Mucosa of rectum (tissue), 2 donors: ENCODE measurements around the gene RAB14.

Experiments used
- H3K27ac ChIP-seq, 2 donors: one replicate each; pipeline ENCODE4 v1.7.0; 2013; ENCODE audit warnings: inconsistent platforms in 2 of 2, low read depth in 2 of 2, low read length in 2 of 2
- H3K27me3 ChIP-seq, 2 donors: one replicate each; pipeline ENCODE4 v1.7.0; 2013; ENCODE audit warnings: low read length in 2 of 2; ENCODE audit not compliant: control insufficient read depth in 2 of 2, insufficient read depth in 2 of 2
- H3K36me3 ChIP-seq, 2 donors: one replicate each; pipeline ENCODE4 v1.7.0; 2013; ENCODE audit warnings: low read length in 2 of 2; ENCODE audit not compliant: control insufficient read depth in 2 of 2, insufficient read depth in 2 of 2
- H3K4me1 ChIP-seq, 2 donors: one replicate each; pipeline ENCODE4 v1.7.0; 2013; ENCODE audit warnings: low read length in 2 of 2, mild to moderate bottlenecking in 1 of 2; ENCODE audit not compliant: control insufficient read depth in 2 of 2, insufficient read depth in 2 of 2
- H3K4me3 ChIP-seq, 2 donors: one replicate each; pipeline ENCODE4 v1.7.0; 2013; ENCODE audit warnings: low read length in 2 of 2
- H3K9ac ChIP-seq, 2 donors: one replicate each; pipeline ENCODE4 v1.7.0; 2013; ENCODE audit warnings: low read length in 2 of 2, low read depth in 1 of 2, mild to moderate bottlenecking in 1 of 2
- H3K9me3 ChIP-seq, 2 donors: one replicate each; pipeline ENCODE4 v1.7.0; 2013; ENCODE audit warnings: low read length in 2 of 2; ENCODE audit not compliant: control insufficient read depth in 2 of 2
- donor health status: healthy.
- donor health status: Normal muscosa, but diverticular disease.

The RAB14 gene

DNA sequence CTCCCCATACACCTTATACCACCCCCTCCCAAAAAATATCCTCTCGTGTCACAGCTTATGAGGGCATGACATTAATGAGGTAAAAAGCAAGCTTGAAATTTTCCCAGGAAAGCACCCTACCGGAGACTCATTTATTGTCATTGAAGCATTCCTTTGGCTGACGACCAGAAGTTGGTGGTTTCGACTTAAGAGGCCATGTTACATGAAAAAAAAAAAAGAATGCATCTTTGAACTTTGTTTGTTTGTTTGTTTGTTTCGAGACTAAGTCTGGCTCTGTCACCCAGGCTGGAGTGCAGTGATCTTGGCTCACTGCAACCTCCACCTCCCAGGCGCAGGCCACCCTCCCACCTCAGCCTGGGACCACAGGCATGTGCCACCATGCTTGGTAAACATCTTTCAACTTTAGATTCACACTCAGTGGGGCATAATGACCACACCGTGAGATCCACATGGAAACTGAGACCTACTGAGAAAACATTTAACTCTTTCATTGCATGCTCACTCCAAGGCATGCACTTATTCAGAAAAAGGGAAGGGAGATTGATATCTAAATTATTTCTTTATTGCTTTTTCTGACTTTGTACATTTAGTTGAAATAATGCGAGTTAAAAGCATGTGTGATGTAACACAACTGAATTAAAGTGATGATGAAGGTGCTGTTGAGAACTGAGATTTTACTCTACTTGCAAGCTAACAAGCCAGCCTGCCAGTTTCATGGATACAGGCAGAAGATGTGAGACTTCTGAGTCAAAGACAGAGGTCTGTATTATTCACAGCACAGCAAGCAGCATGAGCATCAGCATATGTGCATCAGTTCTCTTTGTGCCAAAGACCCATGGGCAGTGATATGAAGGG lies 5.1 kb upstream of the RAB14 start:
- no peaks in the 10 kb centered on the region for H3K36me3 ChIP-seq
- no peak overlapping the region for H3K4me3 ChIP-seq
- no peaks in the 10 kb centered on the region for H3K27me3 ChIP-seq
- no peak overlapping the region for H3K9ac ChIP-seq
- H3K27ac ChIP-seq: peak overlapping the region in 1 of 2 donors; percentile 12
- H3K9me3 ChIP-seq: no peaks in the 10 kb centered on the region
- peaks cover 5 to 7% of the 10 kb centered on the region in 2 donors for H3K4me1 ChIP-seq

DNA sequence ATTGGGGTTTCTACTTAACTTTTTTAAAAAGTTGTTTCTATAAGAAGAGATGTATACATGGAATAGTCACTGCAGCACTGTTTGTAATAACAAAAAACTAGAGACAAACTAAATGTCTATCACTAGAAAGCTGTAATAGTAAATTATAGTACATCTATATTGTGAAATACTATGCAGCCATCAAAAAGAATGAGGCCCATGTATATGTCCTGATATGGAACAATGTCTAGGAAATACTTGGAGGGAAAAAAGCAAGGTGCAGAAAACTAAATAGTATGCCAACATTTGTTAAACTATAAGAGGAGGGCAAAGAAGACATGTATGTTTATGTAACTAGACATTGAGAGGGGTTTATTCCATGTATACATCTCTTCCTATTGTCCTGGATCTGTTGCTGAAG lies 2.9 kb upstream of the RAB14 start:
- no peak overlapping the region for H3K9ac ChIP-seq

DNA sequence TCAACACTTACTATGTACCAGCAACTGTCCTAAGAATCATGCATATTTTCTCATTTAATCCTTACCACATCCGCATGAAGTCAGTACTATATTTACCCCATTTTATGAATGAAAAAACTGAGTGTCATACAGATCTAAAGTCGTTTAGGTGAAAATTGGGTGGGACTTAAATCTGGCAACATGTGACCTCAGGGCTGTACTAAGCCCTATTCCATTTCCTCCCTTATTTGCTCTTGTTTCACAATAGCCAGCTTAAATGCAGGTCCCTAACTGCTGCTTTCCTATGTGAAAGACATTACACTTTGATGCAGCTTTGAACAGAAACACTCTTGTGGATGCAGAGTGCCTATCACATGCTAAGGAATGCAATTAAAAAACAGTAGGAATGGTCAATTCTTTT lies 2.5 kb upstream of the RAB14 start:
- Histone ChIP-seq H3K4me3 (no peak overlapping the region), H3K9ac (no peak overlapping the region), H3K9me3 (no peaks in the 10 kb centered on the region), H3K4me1 (peaks cover 21 to 22% of the 10 kb centered on the region in 2 donors), H3K27me3 (no peaks in the 10 kb centered on the region), H3K27ac (no peak overlapping the region), H3K36me3 (no peaks in the 10 kb centered on the region)

More for the DNA sequence above, 2.9 kb upstream of the RAB14 start:
- Histone ChIP-seq H3K27ac (no peak overlapping the region), H3K27me3 (no peaks in the 10 kb centered on the region), H3K4me3 (no peak overlapping the region), H3K9me3 (no peaks in the 10 kb centered on the region), H3K4me1 (peaks cover 16 to 17% of the 10 kb centered on the region in 2 donors), H3K36me3 (no peaks in the 10 kb centered on the region)

DNA sequence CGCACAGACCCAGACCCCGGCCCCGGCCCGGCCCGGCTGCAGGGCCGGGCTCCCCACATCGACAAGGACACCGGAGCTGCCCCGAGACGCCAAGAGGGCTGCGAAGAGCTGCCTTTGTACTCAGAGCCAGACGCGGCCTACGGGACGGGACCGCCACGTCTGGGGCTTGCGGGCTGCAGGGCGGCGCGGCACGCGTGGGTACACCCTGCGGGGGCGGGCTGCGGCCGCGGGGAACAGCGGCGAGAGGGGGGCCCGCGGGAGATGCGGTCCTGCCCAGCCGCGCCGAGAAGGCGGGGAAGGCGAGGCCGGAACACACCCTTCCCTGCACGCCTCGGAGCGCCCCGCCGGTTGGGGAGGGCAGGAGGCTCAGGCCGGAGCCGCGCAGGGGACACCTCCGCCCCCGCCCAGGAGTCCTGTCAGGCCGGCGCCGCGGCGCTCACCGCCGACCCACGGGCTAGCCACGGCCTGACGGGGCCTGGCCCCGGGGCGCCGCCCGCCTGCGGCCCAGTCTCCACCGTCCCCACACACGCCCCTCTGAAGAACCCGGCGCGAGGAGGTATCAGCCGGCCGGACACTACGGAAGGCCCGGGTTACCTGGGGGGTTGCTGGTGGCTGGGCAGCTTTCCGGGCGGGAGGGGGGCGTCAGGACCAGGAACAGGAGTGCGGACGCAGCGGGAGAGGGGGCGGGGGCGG lies 478 bp downstream of the RAB14 start:
- Histone ChIP-seq H3K36me3 (no peaks in the 10 kb centered on the region), H3K9me3 (no peaks in the 10 kb centered on the region), H3K9ac (peak overlapping the region; percentile 91 to 94), H3K27ac (peak overlapping the region; percentile 97 to 98), H3K27me3 (no peaks in the 10 kb centered on the region), H3K4me1 (peaks cover 36 to 44% of the 10 kb centered on the region in 2 donors), H3K4me3 (peak overlapping the region; percentile 98 to 99)

DNA sequence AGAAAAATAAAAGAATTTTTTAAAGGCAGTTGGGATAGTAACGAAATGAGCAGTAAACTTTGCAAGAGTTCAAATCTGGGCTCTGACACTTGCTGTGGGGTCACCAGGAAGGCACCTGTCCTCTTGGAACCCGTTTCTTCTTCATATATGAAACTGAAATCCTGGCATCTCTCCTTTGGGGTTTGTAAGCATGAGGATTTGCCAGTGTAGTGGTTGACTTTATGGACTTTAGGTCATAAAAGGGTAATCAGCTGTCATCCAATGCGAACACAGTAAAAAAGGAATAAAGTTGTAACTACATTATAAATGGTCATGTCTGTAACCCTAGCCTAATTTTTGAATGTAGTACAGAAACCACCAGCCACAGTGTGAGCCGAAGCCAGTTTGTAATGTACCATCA lies 1.3 kb downstream of the RAB14 start:
- Histone ChIP-seq H3K27me3 (no peaks in the 10 kb centered on the region), H3K4me3 (peak overlapping the region; percentile 98 to 99), H3K9me3 (no peaks in the 10 kb centered on the region), H3K27ac (peak overlapping the region; percentile 97 to 98), H3K9ac (peak overlapping the region; percentile 91 to 94), H3K36me3 (no peaks in the 10 kb centered on the region), H3K4me1 (peaks cover 38 to 45% of the 10 kb centered on the region in 2 donors)

DNA sequence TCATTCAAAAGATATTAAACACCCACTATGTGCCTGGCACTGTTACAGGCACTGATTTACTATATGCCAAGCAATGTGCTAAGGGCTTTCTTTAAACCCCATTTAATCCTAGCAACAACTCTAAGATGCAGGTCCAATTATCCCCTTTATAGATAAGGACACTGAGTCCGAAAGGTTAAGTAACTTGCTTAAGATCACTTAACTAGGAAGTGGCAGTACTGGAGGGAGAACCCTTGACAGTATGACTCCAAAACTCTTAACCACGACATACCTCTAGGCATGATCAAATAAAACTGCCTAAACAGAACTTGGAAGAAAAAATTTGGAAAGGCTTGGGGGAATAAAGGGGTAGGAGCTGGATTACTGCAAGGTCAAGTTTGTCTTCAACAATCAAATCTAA lies 1.7 kb downstream of the RAB14 start:
- Histone ChIP-seq H3K4me1 (peaks cover 38 to 45% of the 10 kb centered on the region in 2 donors), H3K27me3 (no peaks in the 10 kb centered on the region), H3K27ac (peak overlapping the region in 1 of 2 donors; percentile 97), H3K36me3 (no peaks in the 10 kb centered on the region), H3K4me3 (peak overlapping the region; percentile 98 to 99), H3K9me3 (no peaks in the 10 kb centered on the region), H3K9ac (peak overlapping the region in 1 of 2 donors; percentile 94)

DNA sequence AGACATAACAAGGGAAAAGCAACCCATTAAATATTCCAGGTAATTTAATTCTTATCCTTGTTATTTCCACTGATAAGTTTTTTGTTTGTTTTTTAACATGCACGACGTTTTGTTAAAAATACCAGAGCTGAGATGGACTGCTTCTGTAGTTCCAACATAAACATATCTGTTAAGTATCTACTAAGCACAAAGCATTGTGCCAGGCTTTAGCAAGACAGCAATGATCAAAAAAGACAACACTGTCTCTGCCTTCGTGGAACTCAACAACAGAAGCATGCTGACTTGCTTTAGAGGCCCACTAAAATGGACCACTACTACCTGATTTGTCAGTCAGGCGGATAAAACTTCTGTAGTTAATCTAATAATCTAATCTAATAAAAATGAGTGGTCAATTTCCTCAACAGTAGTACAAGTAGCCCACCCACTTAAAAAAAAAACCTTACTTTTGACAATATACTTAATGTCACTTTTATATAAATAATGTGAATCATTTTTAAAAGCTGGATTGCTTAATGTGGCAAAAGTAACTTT lies 3.1 kb downstream of the RAB14 start:
- H3K9me3 ChIP-seq: no peaks in the 10 kb centered on the region
- peaks cover 38 to 48% of the 10 kb centered on the region in 2 donors for H3K4me1 ChIP-seq
- no peaks in the 10 kb centered on the region for H3K36me3 ChIP-seq
- peak overlapping the region in 1 of 2 donors; percentile 2 for H3K4me3 ChIP-seq
- H3K27me3 ChIP-seq: no peaks in the 10 kb centered on the region
- H3K27ac ChIP-seq: no peak overlapping the region
- H3K9ac ChIP-seq: no peak overlapping the region

DNA sequence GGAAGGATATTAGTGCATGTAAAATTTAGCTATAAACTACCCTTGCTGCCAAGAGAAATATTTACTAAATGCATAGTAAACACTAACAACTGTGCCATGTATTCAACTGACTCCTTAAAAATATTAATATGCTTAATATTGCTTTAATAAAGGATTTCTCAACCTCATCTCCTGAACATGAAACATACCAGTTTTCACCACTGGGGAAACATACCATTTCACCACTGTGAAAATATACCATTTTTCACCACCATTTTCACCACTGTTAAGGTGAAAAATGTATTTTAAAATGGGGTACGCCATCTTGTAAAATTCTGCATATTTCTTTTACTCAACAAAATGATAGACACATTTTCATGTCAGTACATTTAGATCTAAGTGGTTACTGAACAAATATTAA lies 4.5 kb downstream of the RAB14 start:
- Histone ChIP-seq H3K4me1 (peaks cover 35 to 44% of the 10 kb centered on the region in 2 donors), H3K27ac (no peak overlapping the region), H3K9ac (no peak overlapping the region), H3K36me3 (no peaks in the 10 kb centered on the region), H3K27me3 (no peaks in the 10 kb centered on the region), H3K9me3 (no peaks in the 10 kb centered on the region), H3K4me3 (no peak overlapping the region)

DNA sequence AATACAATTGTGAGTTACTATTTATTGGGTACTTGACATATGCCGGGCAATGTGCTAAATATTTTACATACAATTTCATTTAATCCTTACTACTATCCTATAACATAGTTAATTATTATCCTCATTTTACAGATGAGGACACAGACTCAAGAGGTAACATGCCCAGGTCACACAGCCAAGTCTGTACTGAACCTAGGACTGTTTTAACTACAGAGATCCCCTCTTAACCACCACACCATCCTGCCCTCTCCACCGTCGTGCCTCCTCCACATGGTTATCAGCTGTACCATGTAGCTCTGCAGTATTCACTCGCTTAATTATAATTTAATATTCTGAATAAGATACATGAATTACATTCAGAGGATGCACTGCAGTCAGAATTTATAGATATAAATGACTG lies 5.3 kb downstream of the RAB14 start:
- no peaks in the 10 kb centered on the region for H3K9me3 ChIP-seq
- H3K27ac ChIP-seq: no peak overlapping the region
- no peak overlapping the region for H3K4me3 ChIP-seq
- no peaks in the 10 kb centered on the region for H3K27me3 ChIP-seq
- no peak overlapping the region for H3K9ac ChIP-seq
- no peaks in the 10 kb centered on the region for H3K36me3 ChIP-seq
- H3K4me1 ChIP-seq: peaks cover 33 to 44% of the 10 kb centered on the region in 2 donors

DNA sequence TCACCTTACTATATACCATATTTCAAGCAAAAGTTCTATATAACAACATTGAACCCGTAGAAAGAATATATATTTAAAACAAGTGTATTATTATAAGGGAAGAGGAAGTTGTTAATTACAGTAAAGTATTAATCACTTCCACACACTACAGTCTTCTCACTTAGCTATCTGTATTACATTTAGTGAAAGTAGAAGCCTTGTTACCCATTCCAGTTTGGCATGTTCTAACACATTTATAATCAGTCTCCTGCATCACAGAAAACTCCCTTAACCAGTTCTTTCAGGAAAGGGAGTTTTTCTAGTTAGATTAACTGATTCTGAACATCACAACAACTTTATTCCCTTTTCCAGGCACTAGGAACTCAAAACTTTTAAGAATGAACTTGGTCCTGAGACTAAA lies 6.9 kb downstream of the RAB14 start:
- H3K27me3 ChIP-seq: no peaks in the 10 kb centered on the region
- no peak overlapping the region for H3K4me3 ChIP-seq
- H3K9ac ChIP-seq: no peak overlapping the region
- no peaks in the 10 kb centered on the region for H3K36me3 ChIP-seq
- no peak overlapping the region for H3K27ac ChIP-seq
- H3K4me1 ChIP-seq: peaks cover 24 to 33% of the 10 kb centered on the region in 2 donors
- no peaks in the 10 kb centered on the region for H3K9me3 ChIP-seq
